Activated gamma-delta T cell treated with Interleukin-2 at 50 U/mL for 16 hours (primary cell): ENCODE data around the gene CYP11A1.
"Not testable (repeated sequence)": the region's sequence is repeated elsewhere in the genome, so short reads cannot be mapped to it uniquely, and the experiment has no call there.

Experiments
- DNase-seq: peaks from one replicate; pipeline ENCODE4 v3.0.0-alpha.2; 2020

The CYP11A1 gene

DNA sequence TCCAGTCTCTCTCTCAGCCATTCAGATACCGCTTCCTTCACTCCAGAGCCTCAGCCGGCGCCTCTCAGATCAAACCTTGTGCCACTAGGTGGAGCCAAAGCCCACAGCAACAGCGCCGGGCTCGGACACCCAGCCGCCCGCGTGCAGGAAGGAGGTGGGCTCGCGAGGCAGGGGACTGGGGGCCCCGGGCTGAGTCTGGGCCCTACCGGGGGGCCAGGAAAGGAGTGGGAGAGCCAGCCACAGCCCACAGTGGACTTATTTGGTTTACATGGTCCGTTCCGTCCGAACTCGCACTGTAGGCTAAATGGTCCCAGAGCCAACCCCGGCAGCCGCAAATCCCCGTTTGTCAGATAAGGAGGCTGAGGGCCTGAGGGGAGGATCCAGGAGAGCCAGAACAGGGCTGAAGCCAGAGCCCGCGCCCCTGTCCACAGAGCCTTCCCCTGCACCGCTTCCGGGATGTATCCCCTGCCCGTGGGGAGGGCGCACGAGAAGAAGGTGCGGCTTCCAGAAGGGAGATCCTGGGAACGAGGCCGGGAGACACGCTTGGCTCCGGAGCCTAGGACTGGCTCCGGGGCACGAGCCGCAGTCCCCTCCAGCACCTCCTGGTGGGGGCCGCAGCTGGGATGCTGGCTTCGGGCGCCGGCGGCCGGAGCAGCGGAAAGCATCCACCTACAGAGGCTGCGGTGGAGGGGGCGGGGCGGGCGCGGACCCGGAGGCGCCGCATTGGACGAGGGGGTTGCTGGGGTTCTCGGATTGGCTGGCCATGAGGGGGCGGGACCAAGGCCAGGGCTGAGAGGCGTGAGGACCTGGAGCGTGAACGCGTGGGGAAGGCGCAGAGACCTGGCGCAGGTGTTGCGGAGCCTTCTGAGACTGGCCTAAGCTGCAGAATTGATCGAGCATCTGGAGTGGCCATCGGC, 6.5 kb upstream of the CYP11A1 start:
- peak; percentile 95 for DNase-seq

DNA sequence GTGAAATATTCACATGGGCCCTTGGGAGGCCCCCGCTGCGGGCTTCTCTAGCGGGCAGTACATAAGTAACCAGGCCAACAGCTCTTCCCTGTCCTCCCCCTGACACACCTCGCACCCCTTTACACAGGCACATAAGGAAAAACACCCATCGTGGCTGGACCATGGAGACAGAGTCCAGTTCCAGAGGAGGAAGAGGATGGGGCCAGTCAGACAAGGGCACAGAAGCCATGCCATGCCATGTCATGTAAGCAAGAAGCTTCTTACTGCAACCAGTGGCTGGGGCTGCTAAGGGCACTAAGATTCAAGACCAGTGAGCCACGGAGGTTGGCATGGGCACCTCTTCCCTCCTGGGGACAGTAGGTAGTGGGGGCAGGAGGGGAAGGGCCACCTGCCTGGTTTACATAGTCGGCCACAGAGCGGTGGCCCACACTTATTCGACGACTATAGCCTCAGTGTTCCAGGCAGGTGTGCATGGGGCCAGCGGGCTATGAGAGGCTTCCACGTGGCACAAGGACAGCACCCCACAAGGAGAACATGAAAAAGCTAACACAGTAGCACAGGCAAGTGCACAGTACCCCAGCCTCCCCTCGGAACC, 5.7 kb upstream of the CYP11A1 start:
- no peak for DNase-seq

DNA sequence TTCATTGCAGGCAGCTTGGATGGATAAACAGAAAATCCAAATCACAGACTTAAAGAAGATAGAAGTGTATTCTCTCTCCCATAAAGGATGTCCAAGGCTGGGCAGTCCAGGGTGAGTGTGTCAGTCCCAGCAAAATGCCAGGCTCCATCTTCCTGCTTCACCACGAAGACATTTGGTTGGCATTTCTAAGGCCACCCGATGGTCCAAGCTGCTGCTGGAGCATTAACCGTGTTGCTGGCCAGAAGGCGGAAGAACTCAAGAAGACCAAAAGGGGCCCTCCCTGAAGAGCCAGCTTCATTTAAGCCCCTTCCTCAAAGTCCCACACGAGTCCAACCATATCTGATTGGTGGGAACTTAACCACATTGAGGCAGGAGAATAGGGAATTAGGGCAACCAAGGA, 3.0 kb upstream of the CYP11A1 start:
- no peak for DNase-seq

DNA sequence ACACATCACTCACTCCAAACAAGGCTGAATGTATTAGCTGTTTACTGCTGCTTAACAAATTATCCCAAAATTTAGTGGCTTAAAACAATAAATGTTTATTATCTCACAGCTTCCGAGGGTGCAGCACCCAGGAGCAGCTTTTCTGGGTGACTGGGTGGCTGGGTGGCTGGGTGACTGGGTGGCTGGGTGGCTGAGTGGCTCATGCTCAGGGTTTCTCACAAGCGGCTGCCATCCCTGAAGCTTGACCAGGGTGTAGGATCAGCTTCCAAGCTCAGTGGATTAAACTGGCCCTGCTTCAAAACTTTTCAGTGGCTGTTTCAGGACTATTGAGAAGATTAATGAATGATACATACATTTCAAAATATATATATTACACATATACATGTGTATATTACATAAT, 2.3 kb upstream of the CYP11A1 start:
- DNase-seq = no peak

DNA sequence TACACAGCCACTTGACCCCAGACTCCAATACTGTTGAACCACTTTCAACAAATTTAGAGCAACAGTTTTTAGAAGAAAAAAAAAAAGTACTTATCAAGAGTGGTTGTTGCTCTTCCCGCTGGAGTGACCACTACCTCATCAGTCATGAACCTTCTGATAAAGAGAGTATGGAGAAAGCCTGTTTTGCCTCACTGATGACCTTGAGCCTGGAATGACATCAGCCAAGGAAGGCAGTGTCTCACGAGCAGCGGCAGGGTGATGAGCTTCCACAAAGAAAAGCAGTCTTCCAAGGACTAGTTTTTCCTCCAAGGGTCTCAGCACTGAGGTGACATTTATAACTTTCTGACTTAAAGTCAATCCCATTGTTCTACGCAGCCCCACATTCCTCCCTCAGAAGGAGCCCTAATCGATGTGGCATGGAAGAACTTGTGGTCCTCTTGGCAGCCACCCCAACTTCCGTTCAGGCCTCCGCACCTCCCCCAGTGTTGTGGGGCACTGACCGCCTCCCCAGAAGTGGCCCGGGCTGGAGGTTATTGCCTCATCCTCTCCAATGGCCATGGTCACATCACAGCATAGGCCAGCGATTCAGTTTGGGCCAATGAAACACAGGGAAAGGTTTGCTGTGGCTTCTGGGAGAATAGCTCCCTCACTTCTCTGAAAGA, 1.8 kb upstream of the CYP11A1 start:
- no peak for DNase-seq

DNA sequence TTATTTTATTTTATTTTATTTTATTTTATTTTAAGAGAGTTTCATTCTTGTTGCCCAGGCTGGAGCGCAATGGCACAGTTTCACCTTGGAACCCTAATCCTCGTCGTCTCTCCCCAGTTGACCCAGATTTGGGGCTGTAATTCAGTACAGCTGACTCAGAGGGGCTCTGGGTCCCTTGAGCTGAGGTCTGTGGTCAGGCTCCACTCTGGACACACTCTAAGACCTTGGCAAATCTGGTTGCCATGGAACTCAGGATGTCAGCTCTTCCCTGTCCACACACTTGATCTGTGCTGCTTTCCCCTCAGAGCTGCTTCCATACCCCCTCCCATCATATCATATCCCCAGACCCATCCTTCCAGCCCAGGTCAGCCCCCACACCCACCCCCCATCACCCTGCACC, 675 bp upstream of the CYP11A1 start:
- DNase-seq = no peak

DNA sequence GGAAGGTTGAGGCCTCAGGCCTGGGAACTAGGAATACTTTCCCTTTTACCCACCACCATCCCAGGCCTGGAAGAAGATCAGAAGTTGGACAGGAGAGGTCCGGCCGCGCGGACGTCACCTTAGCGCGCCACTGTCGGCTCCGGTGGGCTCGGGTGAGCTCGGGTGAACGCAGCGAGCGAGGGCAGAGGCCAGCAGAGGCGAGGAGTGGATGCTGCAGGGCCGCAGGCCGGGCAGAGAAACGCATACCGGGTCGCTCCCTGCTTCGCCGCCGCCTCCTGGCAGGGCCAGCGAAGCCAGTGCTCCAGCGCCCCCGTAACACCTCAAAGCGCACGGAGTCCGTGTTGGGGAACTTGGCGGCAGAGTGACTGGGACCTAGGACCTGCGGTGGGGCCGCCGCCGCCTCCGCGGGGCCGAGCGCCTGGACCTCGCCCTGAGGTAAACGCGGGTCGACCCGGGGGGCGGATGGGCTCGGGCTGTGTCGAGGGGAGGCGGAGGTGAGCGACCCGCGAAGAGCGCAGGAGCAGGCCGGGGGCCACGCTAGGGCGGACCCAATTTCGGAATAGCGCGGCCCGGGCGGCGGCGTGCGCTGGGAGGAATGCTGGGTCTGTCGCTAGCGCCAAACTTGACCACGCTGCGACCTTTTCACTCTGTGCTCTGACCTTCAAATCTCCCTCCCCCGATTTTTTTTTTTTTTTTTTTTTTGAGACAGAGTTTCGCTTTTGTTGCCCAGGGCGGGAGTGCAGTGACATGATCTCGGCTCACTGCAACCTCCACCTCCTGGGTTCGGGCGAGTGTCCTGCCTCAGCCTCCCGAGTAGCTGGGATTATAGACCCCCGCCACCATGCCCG, 1.6 kb downstream of the CYP11A1 start:
- DNase-seq = no peak

DNA sequence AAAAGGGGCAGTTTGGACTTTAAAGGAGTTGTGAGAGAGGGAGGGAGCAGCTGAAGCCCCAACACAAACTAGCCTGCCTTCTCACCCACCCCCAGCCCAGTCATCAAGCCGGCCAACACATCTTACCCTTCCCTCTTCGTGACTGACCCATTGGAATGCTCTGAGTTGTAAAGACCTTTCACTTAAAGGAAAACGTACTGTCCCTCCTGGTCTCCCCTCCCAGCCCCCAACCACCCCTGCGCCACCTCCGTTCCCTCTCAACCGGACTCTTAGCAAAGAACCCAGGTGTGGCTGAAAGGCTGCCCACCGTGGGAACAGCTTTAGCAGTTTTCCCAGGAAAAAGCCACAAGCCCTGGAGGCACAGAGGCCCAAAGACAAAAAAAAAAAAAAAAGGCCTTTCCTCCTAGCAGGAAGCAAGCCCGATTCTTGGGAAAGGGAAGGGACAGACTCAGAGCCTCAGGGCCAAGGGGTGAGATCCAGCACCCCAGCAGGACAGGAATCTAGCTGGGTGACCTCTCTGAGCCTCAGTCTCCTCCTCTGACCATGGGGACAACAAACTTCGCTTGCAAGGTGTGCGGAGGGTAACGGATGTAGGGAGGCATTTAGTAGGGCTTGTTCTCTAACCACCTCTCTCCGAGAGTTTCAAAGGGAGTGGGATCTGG, 2.4 kb downstream of the CYP11A1 start:
- DNase-seq = no peak

DNA sequence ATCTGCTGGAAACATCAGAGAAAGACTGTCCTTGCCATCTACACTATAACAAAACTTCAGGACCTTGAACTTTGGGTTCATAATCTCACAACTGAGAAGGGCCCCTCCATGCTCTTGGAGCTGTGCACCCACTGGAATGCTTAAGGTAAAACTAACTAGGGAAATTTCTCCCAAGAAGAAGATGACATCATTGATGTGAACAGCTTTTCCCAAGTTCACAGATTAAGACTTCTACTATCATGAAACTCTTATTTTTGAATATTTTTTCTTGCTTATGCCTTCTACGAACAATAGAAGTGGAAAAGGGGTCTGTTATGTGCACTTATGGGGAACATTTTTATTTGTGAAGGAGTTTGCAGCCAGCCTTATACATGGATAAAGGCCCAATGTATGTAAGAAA, 5.0 kb downstream of the CYP11A1 start:
- DNase-seq = no peak

DNA sequence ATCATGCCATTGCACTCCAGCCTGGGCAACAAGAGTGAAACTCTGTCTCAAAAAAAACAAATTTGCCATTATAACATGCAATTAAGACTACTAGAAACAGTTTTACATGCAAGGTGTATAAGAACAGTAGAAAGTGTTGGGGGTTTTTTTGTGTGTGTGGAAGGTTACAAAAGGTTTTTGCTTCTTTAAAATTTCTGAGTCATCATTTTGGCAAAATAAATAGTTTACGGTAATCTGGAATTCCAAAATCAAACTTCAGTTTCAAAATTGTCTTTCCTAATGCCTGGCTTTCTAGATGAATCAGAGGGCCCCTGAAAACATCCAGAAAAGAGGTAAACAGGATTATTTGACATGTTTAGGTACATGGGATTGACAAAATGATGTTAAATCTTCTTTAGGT, 6.6 kb downstream of the CYP11A1 start:
- DNase-seq = not testable (repeated sequence)

DNA sequence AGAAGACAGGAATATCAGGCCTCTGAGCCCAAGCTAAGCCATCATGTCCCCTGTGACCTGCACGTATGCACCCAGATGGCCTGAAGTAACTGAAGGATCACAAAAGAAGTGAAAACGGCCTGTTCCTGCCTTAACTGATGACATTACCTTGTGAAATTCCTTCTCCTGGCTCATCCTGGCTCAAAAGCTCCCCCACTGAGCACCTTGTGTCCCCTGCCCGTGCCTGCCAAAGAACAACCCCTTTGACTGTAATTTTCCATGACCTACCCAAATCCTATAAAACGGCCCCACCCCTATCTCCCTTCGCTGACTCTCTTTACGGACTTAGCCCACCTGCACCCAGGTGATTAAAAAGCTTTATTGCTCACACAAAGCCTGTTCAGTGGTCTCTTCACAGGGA, 8.1 kb downstream of the CYP11A1 start:
- DNase-seq = not testable (repeated sequence)

DNA sequence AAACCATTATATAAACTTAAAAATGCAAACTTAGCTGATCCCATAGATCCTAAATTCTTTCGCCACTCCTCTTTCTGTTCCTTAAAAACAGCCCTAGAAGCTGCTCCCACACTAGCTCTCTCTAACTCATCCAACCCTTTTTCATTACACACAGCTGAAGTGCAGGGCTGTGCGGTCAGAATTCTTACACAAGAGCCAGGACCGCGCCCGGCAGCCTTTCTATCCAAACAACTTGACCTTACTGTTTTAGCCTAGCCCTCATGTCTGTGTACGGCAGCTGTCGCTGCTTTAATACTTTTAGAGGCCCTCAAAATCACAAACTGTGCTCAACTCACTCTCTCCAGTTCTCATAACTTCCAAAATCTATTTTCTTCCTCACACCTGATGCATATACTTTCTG, 9.9 kb downstream of the CYP11A1 start:
- DNase-seq = not testable (repeated sequence)

DNA sequence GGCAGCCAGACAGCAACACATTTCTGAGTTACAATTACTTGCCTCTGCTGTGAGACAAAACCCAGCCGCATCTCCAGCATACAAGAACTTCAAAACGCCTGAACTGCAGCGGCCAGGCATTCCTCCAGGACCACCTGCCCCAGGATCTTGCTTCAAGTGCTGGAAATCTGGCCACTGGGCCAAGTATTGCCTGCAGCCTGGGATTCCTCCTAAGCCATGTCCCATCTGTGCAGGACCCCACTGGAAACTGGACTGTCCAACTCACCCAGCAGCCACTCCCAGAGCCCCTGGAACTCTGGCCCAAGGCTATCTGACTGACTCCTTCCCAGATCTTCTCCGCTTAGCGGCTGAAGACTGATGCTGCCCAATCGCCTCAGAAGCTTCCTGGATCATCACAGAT, 11.4 kb downstream of the CYP11A1 start:
- DNase-seq = not testable (repeated sequence)

DNA sequence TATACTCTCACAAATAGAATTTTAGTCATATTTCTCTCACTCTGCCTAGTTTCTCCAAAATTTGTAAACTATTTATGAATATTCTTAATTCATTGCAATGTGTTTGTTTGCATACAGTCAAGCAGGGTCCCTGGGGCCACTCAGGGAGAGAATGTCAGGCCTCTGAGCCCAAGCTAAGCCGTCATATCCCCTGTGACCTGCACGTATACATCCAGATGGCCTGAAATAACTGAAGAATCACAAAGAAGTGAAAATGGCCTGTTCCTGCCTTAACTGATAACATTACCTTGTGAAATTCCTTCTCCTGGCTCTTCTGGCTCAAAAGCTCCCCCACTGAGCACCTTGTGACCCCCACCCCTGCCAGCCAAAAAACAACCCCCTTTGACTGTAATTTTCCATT, 13.5 kb downstream of the CYP11A1 start:
- not testable (repeated sequence) for DNase-seq

DNA sequence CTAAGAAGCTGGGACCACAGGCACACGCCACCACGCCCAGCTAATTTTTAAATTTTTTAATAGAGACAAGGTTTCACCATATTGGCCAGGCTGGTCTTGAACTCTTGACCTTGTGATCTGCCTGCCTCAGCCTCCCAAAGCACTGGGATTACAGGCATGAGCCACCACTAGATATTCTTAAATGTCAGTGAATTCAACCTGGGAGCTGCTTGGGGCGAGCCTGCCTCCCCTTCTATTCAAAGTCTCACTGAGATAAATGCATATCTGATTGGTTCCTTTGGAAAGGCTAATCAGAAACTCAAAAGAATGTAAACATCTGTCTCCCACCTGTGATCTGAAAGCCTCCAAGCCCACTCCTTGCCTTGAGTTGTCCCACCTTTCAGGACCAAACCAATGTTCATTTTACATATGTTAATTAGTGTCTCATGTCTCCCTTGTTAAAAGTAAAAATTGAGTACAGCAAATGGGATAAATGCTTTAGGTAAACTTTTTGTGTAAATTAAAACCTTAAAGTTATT, 15.0 kb downstream of the CYP11A1 start:
- DNase-seq = no peak

DNA sequence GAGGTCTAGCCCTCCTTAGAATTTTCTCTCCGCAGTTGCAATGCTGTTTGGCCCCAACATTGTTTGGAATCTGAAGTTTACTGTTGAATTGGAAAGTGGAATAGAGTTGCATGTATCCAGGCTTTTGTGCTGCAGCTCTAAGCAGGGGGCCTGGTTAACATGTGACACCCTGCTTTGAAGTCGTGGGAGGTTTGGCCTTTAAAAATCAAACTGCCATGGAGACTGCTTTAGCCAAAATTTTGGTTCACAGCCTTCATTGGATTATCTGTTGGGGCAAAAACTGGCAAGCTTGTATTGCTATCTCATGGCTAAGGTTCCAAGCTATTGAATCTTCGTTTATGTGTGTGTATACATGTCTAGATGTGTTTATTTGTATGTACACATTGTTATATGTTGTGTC, 15.8 kb downstream of the CYP11A1 start:
- DNase-seq = no peak

DNA sequence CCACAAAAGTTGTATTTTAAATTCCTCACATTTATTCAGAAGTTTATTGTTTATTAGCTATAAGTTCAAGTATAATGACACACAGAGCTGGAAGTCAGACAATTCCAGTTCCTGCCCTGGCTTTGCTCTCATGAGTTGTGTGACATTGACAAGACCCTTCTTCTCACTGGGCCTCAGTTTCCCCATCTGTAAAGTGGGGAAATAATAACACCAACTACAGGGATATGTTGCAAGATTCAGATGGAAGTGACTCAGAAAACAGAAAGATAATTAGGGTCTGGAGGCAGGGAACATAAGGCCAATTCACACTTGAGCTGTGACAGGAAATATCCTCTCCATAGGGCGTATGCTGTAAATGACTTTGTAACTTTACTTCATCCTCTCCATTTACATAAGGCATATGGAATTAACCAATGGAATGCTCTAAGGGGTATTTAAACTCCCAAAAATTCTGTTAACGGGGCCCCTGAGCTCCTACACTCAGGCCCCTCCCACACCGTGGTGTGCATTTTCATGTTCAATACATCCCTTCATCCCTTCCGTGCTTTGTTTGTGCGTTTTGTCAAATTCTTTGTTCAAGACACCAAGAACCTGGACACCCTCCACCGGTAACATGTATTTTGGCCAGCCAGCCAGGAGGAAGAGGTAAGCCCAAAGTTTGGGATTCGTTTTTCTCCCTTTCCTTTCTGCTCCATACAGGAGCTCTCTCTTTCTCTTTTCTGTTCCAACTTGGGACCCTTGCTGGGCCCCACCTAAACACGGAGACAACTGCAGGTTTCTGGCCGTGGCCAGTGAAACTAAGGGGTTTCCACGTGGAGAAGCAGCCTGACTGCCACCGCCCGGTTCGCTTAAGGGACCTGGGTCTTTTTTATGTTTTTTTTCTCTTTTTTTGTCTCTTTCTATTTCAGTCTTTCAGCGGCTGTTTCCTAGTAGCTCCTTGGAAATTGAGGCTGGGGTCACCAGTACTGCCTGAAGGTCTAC, 16.9 kb downstream of the CYP11A1 start:
- no peak for DNase-seq

DNA sequence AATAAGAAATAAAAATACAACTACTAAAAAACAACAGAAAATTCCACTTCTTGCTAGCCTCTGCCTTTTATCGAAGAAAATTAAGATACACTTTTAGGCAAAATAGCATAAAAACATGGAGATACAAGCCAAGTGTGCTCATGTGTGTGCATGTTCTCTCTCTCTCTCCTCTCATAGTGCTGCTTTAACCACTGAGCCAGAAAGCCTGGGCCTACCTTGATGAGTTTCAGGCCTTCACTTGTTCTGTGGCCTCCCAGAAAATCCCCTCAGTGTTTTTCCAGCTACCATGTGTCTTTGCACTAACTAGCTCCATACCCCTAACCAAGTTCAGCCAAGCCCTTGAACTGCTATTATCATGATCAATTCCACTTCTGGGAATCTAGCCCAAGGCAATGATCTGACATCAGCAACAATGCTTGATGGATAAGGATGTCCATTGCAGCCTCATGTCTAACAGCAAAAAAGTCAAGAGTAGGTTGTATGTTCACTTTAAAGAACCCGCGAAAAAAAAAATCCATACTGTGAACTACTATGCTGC, 18.1 kb downstream of the CYP11A1 start:
- DNase-seq = no peak

DNA sequence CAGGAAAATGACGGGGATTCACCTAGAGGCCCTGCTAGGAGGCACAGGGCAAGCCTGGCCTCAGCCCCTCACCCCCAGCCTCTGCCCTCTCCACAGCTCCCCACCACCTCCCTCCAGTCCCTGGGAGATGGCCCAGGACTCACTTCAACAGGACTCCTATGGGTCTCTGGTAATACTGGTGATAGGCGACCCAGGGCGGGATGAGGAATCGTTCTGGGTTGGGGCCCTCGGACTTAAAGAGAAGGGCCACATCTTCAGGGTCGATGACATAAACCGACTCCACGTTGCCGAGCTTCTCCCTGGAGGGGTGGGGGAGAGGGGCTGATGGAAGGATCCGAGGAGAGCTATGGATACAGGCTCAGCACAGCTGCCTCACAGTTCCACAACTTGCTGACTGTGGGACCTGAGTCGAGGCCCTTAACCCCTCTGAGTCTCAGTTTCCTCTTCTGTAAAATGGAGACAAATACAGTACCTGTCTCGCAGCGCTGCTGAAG, 19.6 kb downstream of the CYP11A1 start:
- no peak for DNase-seq

DNA sequence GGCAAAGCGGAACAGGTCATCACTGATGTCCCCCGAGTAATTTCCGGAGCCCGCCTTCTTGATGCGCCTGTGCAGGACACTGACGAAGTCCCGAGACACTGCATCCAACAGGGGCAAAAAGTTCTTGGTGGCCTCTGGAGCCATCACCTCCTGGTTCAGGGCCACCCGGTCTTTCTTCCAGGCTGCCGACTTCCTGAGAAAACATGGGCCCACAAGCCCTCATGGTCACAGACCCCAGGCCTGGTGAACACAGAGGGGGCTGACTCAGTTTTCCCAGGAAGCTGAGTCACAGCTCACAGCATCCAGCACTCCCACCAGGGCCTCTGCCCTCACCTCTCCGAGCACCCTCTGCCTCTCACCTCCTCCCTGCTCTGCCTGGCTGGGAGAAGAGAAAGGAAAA, 22.4 kb downstream of the CYP11A1 start:
- DNase-seq = no peak

DNA sequence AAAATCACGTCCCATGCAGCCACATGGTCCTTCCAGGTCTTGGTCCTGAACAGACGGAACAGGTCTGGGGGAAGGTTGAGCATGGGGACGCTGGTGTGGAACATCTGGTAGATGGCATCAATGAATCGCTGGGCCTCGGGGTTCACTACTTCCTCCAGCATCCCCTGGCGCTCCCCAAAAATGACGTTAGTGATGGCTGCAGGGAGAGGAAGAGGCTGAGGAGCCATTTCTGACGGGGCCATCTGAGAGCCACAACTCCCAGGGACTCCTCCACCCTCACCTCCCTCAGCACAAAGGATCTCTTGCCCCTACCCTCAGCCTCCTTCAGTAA, 23.7 kb downstream of the CYP11A1 start:
- no peak for DNase-seq
